NCI-H345 (cell line): ENCODE measurements around the gene FAM131C.
"Not testable (repeated sequence)": the region's sequence is repeated elsewhere in the genome, so short reads cannot be mapped to it uniquely, and the experiment has no call there.

ENCODE experiments used
- DNase-seq: peaks from one replicate; lab custom pipeline; 2025; lab: John Stamatoyannopoulos, UW

FAM131C gene

GRCh38 chr1:16073490-16074119, at the start of gene FAM131C:
Gene FAM131C (minus strand): TSS chr1:16073651. CDS start chr1:16073442, 209 bp downstream.
- peak; percentile 39 for DNase-seq

GRCh38 chr1:16122916-16123315, 49.5 kb upstream of the FAM131C start:
- DNase-seq, result no peak

GRCh38 chr1:16122350-16122881, 49.0 kb upstream of the FAM131C start:
- no peak for DNase-seq

GRCh38 chr1:16120940-16121410, 47.5 kb upstream of the FAM131C start:
- peak; percentile 85 for DNase-seq

GRCh38 chr1:16120407-16120806, 47.0 kb upstream of the FAM131C start:
- DNase-seq, result no peak

- DNase-seq, result no peak
Observed at GRCh38 chr1:16119926-16120325, 46.5 kb upstream of the FAM131C start.

- DNase-seq, result no peak
Observed at GRCh38 chr1:16119504-16119903, 46.1 kb upstream of the FAM131C start.

- DNase-seq, result no peak
Observed at GRCh38 chr1:16118706-16119105, 45.3 kb upstream of the FAM131C start.

- DNase-seq, result no peak
Observed at GRCh38 chr1:16117936-16118335, 44.5 kb upstream of the FAM131C start.

GRCh38 chr1:16117369-16117768, 43.9 kb upstream of the FAM131C start:
- no peak for DNase-seq

GRCh38 chr1:16116625-16117024, 43.2 kb upstream of the FAM131C start:
- DNase-seq, result no peak

- no peak for DNase-seq
Observed at GRCh38 chr1:16116002-16116401, 42.6 kb upstream of the FAM131C start.

GRCh38 chr1:16115468-16115983, 42.1 kb upstream of the FAM131C start:
- DNase-seq, result no peak

- DNase-seq, result no peak
Observed at GRCh38 chr1:16114527-16115467, 41.3 kb upstream of the FAM131C start.

- DNase-seq, result no peak
Observed at GRCh38 chr1:16112596-16113555, 39.4 kb upstream of the FAM131C start.

- DNase-seq, result no peak
Observed at GRCh38 chr1:16111771-16112595, 38.5 kb upstream of the FAM131C start.

GRCh38 chr1:16110884-16111283, 37.4 kb upstream of the FAM131C start:
- no peak for DNase-seq

GRCh38 chr1:16110456-16110855, 37.0 kb upstream of the FAM131C start:
- no peak for DNase-seq

- no peak for DNase-seq
Observed at GRCh38 chr1:16109571-16109970, 36.1 kb upstream of the FAM131C start.

- not testable (repeated sequence) for DNase-seq
Observed at GRCh38 chr1:16107039-16107438, 33.6 kb upstream of the FAM131C start.

GRCh38 chr1:16101623-16102022, 28.2 kb upstream of the FAM131C start:
- no peak for DNase-seq
